ENCODE measurements around the gene TNFRSF4.

GRCh38 chr1:1179983-1180861 is 33.7 kb downstream of the TNFRSF4 start:
- TF ChIP-seq CTCF (IDR thresholded peaks at IDR 0.05 in 8 of 11, conservative IDR thresholded peaks at IDR 0.05 in 3 of 11), result no peak
- no peak for TF ChIP-seq POLR2AphosphoS5 (IDR thresholded peaks at IDR 0.05)

Measured in spleen (tissue), 7 donors.